GM21528 (cell line): ENCODE results near the gene LZTFL1.
"Not testable (repeated sequence)": the region's sequence is repeated elsewhere in the genome, so short reads cannot be mapped to it uniquely, and the experiment has no call there.

ENCODE experiments used
- ATAC-seq: cut with Tn5 transposase; IDR thresholded peaks from one replicate; pipeline ENCODE4 v1.9.1; 2021; ENCODE audit warnings: mild to moderate bottlenecking, moderate library complexity; ENCODE audit not compliant: unreplicated experiment, low FRiP score

Gene LZTFL1

DNA sequence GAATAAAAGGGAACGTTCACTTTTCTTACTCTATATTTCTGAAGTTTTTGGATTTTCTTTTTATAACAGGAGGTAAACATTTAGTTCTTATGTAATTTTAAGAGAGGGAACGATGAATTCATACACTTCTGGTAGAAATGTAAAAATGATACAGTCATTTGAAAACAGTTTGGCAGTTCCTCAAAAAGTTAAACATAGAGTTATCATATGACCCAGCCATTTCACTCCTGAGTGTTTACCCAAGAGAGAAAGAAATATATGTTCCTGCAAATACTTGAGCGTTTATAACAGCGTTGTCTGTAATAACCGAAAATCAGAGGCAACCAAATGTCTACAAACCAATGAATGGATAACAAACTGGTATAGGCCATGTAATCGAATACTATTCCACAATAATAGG lies 23.6 kb upstream of the LZTFL1 start:
- no peak for ATAC-seq

DNA sequence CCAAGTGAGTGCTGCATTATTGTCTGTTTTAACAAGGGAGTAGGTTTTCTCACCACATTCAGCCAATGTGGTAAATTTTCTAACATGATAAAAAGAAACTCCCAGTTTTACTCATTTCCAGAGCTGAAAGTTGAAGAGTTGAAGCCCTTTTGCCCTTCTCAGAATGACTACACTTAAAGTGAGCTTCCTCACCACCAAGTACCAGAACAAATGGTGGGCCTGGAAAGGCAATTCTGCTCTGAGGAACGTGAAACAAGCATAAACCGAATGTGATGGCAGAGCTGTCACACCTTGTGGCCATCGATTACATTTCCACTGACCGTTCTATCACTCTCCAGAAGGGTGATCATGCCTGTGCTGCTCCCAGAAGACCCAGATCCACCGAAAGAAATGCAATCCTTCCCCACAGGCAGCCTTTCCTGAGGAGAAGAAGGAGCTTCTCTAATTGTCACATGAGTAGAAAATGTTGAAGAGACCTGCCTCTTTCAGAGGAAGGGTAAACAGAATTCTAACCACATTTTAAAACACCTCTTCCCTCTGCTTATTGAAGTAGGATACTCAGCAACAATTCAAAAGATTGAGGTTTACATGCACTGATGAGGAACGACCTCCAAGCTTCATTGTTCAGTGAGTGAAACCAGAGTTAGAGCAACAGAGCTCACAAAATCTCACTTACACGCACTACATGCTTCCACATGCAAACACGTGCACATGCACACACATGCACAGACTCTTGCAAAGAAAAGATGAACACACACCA lies 23.0 kb upstream of the LZTFL1 start:
- ATAC-seq: no peak

DNA sequence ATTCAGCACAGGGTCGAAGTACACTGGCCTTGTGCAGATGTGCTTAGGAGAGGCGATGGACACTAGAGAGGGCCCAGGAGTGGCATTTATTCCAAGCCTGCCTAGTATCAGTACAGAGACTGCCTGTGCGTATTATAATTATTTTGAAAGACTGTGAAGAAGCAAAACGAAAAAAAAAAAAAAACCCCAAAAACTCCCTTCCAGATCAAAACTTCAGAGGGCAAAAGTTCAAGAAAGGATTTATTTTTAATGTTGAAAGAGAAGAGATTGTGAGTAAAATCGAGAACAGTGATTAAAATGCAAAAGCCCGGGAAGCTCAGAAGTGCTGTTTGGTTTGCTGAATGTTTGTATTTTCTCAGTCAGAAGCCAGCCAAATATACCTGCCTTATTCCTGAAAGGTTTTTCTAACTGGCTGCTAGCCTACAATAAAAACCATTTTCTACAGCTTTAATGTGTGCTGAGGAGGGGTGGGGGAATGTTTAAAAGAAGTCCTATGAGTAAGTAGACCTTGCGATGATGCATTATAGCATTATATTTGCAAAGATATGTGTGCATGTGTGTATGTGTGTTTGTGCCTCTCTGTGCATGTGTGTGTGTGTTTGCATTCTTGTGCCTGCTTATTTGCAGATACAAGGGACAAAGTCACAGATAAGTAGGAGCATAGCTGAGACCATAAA lies 19.3 kb upstream of the LZTFL1 start:
- no peak for ATAC-seq

DNA sequence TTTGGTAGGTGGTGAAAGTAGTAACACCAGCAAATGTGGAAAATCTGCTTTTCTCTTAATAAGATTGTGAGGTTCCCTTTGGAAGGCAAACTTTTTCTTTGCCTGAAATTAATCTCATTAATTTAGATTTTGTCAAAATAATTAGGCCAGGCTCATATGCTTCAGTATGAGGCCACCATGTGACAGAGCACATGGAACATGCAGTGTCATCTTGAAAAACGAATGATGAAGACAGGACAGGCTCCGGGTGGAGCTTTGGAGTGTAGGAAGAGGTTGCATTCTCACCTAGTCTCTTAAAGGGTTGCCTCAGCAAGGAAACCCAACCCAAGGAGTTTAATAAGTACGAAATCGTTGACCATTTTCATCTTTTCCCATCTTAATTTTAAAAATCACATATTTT lies 18.6 kb upstream of the LZTFL1 start:
- no peak for ATAC-seq

DNA sequence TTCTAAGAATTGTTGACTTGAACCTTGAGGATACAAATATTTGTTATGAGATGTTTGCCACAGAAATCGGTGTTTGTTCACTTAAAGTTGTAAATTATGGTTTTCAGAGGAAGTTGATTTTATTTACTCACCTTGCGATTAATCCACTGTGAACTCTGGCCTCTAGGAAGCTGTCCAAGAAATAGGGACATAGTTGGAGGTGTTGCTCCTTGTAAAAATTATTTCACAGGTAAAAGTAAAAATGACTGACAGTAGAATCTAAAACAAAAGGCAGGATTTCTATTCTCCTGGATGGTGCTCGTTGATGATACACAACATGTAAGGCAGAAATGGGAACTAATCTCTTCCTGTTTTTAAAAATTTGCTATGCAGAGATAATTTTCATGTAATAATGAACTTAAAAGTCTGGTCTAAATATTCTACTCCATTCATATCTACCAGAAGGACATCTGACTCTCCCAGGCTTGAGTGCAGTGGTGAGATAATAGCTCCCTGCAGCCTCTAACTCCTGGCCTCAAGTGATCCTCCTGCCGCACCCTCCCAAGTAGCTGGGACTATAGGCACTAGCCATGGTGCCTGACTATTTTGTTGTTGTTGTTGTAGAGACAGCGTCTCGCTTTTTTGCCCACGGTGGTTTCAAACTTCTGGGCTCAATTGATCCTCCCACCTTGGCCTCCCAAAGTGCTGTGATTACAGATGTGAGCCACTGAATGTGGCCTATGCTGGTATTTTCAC lies 17.1 kb upstream of the LZTFL1 start:
- no peak for ATAC-seq

DNA sequence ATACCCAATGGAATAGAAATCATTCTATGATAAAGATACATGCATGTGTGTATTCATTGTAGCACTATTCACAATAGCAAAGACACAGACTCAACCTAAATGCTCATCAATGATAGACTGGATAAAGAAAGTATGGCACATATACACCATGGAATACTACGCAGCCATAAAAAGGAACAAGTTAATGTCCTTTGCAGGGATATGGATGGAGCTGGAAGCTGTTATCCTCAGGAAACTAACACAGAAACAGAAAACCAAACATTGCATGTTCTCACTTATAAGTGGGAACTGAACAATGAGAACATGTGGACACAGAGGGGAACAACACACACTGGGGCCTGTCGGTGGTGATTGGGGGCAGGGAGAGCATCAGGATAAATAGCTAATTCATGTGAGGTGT lies 15.1 kb upstream of the LZTFL1 start:
- not testable (repeated sequence) for ATAC-seq

DNA sequence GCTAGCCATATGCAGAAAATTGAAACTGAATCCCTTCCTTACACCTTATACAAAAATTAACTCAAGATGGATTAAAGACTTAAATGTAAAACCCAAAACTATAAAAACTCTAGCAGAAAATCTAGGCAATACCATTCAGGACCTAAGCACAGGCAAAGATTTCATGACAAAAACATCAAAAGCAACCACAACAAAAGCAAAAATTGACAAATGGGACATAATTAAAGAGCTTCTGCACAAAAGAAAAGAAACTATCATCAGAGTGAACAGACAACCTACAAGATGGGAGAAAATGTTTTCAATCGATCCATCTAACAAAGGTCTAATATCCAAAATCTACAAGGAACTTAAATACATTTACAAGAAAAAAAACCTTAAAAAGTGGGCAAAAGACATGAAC lies 14.4 kb upstream of the LZTFL1 start:
- not testable (repeated sequence) for ATAC-seq

DNA sequence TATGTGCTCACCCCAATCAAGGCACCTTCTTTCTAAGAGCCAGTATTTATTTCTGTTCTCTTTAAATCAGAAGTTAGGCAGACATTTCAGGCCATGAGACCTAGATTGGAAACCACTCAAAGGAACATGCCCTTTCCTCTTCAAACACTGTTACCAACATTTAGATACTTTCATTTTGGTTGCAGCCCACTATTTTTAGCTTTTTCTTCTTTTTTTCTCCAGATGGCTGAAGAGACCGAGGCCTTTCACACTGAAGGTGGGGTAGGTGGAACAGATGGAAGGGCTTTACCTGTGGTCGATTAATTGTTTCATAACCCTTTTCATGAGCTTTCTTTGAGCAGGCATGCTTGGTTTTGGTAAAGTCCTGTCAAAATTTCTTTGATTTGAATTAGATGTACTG lies 10.9 kb upstream of the LZTFL1 start:
- no peak for ATAC-seq

DNA sequence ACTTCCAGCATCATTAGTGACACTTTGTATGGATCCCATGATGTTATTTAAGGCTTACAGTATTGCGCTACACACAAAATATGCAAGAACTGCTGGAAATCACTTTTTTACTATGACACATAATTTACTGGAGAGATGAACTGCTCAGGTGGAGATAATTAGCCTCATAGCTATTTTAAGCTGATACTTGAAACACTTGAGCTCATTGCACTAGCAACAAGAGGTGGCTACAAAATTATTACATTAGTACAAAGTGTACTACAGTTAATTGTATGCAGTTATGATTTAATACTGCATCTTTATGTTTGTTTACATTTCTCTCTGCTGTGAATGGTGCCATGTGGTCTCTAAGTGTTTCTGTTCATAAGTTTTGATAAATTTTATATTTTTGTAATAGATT lies 6.5 kb upstream of the LZTFL1 start:
- no peak for ATAC-seq

DNA sequence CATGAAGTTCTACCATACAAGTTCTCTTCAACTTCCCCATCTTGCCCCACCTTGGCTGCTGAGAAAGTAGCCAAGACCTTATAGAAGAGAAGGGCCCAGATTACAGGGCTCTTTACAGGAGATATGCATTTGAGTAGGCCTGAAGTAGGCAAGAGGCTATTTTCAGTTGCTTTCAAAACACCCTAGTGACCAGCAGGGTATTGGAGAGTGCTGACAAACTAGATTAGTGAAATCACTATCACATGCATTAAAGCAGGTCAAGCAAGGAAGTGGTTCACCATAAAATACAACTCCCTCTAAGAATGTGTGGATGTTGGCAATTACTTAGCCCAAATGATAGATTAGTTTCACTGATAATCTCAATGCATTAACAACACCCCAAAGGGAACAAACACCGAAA lies 2.7 kb upstream of the LZTFL1 start:
- no peak for ATAC-seq

DNA sequence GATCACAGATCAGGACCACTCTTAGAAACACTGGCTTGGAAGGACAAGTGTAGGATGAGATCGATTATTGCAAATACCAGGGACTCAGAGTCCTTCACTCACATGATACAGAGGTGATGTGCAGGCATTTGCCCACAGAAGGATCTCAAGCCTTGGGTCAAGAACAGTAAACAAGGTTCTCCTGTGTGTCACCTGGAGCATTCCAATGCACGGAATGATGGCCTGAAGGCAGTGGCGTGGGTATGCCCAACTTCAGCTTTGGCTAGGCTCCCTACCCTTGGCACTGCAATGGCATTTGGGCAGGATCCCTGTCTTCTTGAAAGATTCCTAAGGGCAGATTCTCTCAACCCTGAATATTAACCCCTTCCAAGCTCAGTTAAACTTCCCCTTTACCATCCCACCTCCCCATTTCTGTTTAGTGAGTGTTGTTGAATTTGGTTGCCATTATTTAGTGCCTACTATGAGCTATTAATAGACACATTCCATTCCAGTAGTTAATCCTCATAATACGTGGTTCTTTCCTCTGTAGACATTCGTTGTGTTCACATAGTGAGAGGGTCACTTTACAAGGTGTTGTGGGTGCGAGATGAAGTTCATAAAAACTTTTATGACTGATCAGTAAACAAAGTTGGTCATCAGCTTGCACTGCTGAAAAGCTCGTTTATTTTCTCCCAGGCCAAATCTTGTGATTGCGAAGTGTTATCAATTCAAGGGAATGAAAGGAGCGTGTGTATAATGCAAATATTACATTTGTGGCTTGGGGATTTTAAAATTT lies 1.1 kb upstream of the LZTFL1 start:
- no peak for ATAC-seq

DNA sequence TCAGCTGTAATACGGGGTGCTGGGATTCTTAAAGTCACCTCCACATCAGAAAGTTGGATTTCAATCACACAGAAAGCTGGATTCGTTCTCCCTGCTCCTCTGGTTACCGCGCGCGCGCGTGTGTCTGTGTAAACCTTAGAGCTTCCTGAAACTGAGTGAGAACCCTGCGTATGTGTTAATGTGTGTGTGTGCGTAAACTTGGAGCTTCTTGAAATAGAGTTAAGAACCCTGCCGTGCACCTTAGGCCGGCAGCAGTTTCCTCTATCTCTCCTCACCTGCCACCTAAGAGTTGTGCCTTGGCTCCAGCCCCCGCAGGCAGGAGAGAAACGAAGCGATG lies 531 bp downstream of the LZTFL1 start:
- ATAC-seq: no peak

DNA sequence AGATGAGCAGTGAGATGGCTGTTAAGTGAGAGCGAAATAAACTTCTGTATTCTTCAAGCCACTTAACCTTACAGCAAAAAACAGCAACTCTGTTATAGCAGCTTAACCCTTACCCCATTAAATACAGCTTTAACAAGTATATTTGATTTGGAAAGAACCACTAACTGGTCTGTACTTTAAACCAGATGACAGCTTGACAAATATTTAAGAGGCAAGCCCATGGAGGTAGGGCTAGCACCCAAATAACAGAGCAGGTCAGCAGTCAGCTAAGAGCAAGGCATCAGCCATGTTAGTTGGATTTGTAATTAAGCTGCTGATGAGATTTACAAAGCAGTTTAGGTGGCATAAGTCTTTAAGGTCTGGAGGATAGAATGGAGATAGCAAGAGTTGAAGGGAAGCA lies 3.5 kb downstream of the LZTFL1 start:
- no peak for ATAC-seq

DNA sequence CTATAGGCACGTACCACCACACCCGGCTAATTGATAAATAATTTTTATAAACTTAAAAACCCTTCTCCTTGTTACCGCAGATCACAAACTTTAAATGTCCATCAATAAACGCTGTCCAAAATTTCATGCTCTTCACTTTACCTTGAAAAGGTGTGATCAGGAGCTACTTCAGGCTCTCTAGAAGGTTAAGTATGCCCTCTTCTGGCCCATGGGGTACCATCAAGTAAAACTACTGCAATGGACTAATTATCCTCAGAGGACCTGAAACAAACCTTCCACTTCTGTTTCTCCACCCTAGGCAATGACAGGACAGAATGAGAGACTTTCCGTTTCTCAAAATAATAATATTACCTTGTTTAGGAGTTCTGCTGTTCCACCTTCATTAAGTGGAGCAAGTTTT lies 9.2 kb downstream of the LZTFL1 start:
- no peak for ATAC-seq

DNA sequence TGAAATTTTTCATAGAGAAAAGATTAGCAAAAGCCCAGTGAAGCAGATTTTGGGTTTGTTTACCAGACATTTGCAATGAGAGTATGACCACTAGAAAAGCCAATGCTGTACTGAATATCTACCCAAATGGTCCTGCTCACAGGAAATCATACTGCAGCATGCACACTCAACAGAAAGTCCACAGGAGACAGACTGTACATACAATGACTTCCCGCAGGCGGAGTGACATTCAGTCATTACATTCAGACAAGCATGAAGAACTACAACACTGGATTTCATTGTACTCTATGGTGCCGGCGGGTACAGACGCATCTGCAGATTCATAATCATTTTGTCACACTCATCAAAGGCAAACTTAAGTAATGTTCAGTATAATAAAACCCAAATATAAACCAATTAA lies 11.8 kb downstream of the LZTFL1 start:
- no peak for ATAC-seq

DNA sequence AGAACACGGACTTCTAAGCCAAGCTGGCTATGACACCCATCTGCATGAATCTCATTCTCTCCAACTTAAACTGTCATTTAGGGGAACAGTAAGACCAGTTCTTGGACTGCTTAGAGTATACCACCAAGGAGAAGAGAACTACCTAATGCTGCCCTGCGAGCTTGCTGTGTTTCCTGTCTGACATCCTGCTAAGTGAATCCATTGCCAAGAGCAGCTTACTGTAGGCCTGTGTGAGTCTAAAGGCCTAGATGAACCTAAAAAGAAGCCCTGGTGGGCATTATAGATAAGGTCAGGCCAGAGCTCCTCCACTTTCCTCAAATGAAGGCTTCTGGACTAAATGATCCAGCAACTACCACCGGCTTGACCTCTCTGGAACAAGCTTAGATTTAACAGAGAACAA lies 15.0 kb downstream of the LZTFL1 start:
- no peak for ATAC-seq

DNA sequence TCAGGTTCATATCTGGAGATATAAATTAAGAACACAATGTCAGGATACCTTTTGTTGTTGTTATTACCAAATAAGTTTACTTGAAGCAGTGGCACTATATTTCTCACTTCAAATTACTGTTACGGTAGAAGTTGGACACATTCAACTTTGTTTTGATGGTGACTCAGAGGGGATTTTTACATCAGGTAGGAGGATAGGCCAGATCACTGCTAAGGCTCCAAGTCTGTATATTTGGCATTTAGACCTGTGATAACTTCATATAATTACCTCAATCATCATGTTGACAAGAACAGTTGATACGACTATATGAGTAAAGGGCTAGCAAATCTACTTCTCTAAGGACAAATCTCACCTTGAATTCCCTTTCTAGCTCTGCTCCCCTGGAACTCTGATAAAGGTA lies 15.6 kb downstream of the LZTFL1 start:
- no peak for ATAC-seq

DNA sequence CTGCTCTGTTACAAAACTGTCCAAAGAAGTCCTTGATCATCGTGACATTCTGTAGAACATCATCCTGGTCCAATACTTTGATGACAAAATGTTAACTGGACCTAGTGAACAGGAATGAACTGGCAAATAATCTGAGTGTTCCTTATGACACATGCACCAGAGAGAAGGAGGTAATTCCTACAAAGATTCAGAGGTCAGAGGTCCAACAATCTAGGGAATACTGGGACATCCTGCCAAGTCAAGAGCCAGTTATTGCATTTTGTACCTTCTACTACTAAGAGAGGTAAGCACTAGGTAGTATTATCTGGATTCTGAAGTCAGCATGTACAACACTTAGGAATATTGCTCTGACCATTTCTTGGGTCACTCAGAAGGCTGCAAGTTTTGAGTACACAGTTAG lies 20.8 kb downstream of the LZTFL1 start:
- ATAC-seq: no peak

DNA sequence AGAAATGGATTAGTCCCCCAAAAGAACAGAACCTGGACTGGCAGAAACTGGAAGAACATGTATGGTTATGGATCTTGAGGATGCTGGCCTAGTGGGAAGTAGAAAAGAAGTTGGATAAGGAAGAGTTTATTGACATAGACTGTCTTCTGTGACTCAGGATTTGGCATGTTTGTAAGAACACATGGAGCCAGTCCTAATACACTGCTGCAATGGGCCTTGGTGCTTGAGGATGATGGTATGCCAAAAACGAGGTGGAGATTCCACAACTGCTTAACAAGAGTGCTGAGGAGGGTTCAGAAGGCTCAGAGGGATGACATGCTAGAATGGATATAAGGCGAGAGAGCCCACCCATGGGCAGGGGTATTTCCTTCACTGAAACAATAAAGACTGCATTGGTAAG lies 22.4 kb downstream of the LZTFL1 start:
- ATAC-seq: no peak

DNA sequence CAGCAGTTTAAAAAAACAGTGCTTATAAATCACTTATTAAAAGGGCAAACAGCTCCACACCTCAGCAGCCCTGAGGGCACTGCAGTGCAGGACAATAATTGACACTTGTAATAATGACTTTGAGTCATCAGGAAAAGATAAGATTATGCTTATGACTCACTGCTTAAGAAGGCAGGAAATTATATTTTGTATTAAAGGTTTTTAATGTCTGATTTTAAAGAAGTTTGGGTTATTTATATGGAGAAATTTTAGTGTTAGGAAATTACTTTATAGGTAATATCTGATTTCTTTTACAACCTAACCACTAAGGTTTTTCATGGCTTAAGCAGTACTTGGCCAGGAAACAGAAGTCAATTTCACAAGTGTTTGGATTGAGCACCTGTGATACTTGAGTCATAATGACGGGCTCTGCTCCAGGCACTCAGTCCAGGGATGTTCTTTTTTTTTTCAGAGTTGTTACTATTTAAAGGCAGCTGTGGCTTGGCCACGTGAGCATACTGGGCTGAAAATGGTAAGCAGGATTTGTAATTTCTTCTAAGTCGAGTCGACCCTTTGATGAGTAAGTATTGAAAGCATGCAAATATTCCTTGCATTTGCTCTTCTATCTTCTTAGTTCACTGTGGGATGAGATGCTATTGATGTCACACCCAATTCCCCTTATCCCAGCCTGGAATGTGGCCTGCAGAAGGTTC lies 23.9 kb downstream of the LZTFL1 start:
- no peak for ATAC-seq

DNA sequence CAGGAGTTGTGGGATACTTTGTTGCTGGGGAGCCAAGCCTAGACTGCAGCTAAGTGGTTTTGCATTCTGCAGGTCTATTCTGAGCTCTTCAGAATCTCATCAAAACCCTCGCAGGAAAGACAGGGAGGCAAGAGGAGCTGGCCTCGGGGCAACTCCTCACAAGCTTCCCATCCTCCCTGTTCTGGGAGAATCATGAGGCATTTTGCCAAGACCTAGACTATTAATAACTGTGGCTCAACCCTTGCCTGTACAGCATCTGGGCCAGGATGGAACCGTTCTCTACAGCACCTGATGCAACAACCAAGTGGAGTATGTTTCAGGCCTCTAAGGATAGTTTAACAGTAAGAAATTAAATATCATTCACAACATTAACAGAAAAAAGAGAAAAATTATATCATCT lies 25.4 kb downstream of the LZTFL1 start:
- no peak for ATAC-seq
